Measurements from ENCODE around the gene GIGYF2.

GRCh38 chr2:232672588-232672987 is 24.5 kb upstream of the GIGYF2 start:
- TF ChIP-seq CTCF (IDR thresholded peaks at IDR 0.05) = no peak
- no peak for TF ChIP-seq POLR2AphosphoS5 (IDR thresholded peaks at IDR 0.05; ENCODE audit: low read depth, low read length)
- no peak for TF ChIP-seq REST (IDR thresholded peaks at IDR 0.05; ENCODE audit: insufficient read depth in 1 of 2, low read depth in 2 of 2, low read length in 1 of 2)
